MG63 (cell line): ENCODE measurements around the gene SRMS. TPM values are rescaled to one million over a fixed set of nuclear protein-coding genes. Genes with fewer than 3 reads are reported as not detected.
"Not testable (repeated sequence)": the region's sequence is repeated elsewhere in the genome, so short reads cannot be mapped to it uniquely, and the experiment has no call there.

Source experiments
- DNase-seq: peaks from one replicate; pipeline ENCODE4 v3.0.0-alpha.2; 2020
- H3K27me3 ChIP-seq: fragments of 250-450 bp; sonication (Bioruptor Pico); 2 replicates; pipeline ENCODE4 v1.5.1; 2020; ENCODE audit warnings: mild to moderate bottlenecking, moderate library complexity
- H3K36me3 ChIP-seq: fragments of 250-450 bp; sonication (Bioruptor Pico); 2 replicates; pipeline ENCODE4 v1.5.1; 2020; ENCODE audit warnings: mild to moderate bottlenecking, moderate library complexity
- H3K4me3 ChIP-seq: fragments of 250-450 bp; sonication (Bioruptor Pico); 2 replicates; pipeline ENCODE4 v1.5.1; 2020; ENCODE audit warnings: mild to moderate bottlenecking, moderate library complexity
- H3K9me3 ChIP-seq: fragments of 250-450 bp; sonication (Bioruptor Pico); 2 replicates; pipeline ENCODE4 v1.5.1; 2020; ENCODE audit warnings: mild to moderate bottlenecking, moderate library complexity
- total RNA-seq: library from RNA; depleted of rRNA; stranded (reverse); fragments of >200 nt; shearing (Covaris generic); gene quantifications from 2 replicates; pipeline ENCODE4 v1.2.3, GENCODE V29; 2014; ENCODE audit warnings: low replicate concordance

Gene SRMS
- total RNA-seq, 1 experiment from 2014 or later, result not detected

DNA sequence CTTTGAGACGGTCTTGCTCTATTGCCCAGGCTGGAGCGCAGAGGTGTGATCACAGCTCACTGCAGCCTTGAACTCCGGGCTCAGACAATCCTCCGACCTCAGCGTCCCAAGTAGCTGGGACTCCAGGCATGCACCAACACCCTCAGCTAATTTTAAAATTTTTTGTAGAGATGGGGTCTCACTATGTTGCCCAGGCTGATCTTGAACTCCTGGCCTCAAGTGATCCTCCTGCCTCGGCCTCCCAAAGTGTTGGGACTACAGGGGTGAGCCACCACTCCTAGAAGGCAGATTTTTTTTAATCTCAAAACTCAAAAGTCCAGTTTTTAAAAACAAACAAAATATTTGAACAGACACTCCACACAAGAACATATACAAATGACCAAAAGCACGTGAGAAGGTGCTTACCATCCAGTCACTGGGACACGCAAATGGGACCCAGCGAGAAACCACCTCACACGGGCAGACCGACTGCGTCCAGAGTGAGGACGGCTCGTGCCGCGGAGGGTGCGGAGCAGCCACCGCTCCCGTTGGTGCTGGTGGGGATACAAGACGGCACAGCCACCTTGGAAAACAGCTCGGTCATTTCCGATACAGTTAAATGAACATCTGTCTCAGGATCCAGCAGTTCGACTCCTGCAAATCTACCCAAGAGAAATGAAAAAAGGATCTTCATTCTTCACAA lies 35.0 kb upstream of the SRMS start:
- no peak for DNase-seq
- H3K27me3 ChIP-seq, result no peaks in the 10 kb centered on the region
- H3K36me3 ChIP-seq, result no peaks in the 10 kb centered on the region; the same call in 1 of the 2 replicates
- no peaks in the 10 kb centered on the region for H3K9me3 ChIP-seq
- H3K4me3 ChIP-seq, result no peak overlapping the region

DNA sequence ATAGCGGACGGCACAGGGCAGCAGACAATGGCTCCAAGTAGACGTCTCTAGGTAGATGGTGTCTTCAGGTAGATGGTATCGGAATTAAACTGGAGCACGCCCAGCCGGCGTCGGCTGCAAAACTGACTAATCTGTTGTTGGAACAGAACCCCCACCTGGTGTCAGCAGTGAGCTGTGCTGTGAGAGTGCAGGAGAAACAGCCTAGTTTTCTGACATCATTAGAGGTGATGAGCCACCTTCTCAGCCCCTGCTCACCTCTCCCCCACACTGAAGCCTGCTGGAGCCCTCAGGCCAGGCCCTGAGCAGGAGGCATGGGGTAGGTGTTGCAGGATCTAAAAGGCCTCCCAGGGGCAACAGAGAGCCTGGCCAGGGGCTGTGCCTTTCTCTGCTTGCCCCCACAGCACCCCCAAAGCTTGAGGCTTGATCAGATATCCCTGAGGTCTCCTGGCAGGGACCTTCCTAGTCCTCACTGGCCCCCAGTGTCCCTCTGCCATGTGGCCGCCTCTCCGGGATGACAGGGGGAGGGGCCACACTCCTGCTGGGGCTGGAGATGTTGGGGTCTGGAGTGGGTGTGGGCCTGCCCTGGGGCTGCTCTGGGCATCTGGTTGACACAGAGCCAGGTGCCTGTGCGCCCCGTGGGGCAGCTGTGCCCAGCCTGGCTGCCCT lies 33.4 kb upstream of the SRMS start:
- H3K4me3 ChIP-seq, result no peak overlapping the region
- no peaks in the 10 kb centered on the region for H3K27me3 ChIP-seq
- DNase-seq, result no peak
- H3K36me3 ChIP-seq, result no peaks in the 10 kb centered on the region
- H3K9me3 ChIP-seq, result no peaks in the 10 kb centered on the region

GRCh38 chr20:63579017-63579694 lies 31.6 kb upstream of the SRMS start:
- DNase-seq, result no peak
- H3K4me3 ChIP-seq, result no peak overlapping the region
- no peaks in the 10 kb centered on the region for H3K9me3 ChIP-seq
- no peaks in the 10 kb centered on the region for H3K36me3 ChIP-seq
- H3K27me3 ChIP-seq, result no peaks in the 10 kb centered on the region

- Histone ChIP-seq H3K36me3 (no peaks in the 10 kb centered on the region; the same call in 1 of the 2 replicates), H3K4me3 (no peak overlapping the region), H3K9me3 (no peaks in the 10 kb centered on the region), H3K27me3 (no peaks in the 10 kb centered on the region)
- no peak for DNase-seq
Measured at GRCh38 chr20:63578224-63579016, 30.9 kb upstream of the SRMS start.

DNA sequence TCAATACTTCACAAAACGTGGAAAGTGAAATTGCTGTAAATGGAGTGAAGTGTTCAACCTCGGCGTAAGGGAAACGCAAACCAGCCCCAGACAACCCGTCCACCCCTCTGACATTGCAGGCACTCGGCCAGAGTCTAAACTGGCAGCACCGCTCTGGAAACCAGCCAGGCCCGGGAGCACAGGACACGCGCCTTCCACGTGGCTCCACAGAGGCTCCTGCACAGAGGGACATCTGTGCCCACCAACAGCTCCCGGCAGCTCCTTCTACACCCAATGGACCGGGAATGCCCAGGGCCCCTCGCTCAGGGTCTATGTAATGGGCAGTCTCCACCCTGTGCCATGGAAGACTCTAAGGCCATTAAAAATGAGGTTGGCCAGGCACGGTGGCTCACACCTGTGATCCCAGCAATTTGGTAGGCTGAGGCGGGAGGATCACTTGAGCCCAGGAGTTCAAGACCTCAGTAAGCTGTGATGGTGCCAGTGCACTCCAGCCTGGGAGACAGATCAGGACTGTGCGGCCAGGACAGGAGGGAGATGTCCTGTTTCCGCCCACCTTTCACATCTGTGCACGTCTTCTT lies 29.9 kb upstream of the SRMS start:
- H3K27me3 ChIP-seq, result no peaks in the 10 kb centered on the region
- peaks cover 6% of the 10 kb centered on the region for H3K36me3 ChIP-seq
- no peak for DNase-seq
- no peaks in the 10 kb centered on the region for H3K9me3 ChIP-seq
- H3K4me3 ChIP-seq, result no peak overlapping the region

DNA sequence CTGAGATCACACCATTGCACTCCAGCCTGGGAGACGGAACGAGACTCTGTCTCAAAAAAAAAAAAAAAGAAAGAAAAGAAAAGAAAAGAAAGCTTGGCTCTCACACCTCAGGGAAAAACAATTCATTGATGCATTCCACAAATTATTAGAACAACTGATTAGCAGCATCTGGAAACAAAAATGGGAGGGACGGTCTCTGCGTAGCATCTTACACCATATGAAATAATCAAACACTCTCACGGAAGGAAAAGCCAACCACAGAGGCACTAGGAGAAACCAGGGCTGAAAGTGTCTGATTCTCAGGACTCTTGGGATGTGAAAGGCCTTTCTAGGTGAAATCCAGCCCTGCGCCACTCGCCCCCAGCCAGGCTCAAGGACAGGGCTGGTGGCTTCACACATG lies 28.8 kb upstream of the SRMS start:
- Histone ChIP-seq H3K9me3 (no peaks in the 10 kb centered on the region), H3K27me3 (no peaks in the 10 kb centered on the region), H3K4me3 (no peak overlapping the region), H3K36me3 (peaks cover 11% of the 10 kb centered on the region)
- DNase-seq, result no peak

DNA sequence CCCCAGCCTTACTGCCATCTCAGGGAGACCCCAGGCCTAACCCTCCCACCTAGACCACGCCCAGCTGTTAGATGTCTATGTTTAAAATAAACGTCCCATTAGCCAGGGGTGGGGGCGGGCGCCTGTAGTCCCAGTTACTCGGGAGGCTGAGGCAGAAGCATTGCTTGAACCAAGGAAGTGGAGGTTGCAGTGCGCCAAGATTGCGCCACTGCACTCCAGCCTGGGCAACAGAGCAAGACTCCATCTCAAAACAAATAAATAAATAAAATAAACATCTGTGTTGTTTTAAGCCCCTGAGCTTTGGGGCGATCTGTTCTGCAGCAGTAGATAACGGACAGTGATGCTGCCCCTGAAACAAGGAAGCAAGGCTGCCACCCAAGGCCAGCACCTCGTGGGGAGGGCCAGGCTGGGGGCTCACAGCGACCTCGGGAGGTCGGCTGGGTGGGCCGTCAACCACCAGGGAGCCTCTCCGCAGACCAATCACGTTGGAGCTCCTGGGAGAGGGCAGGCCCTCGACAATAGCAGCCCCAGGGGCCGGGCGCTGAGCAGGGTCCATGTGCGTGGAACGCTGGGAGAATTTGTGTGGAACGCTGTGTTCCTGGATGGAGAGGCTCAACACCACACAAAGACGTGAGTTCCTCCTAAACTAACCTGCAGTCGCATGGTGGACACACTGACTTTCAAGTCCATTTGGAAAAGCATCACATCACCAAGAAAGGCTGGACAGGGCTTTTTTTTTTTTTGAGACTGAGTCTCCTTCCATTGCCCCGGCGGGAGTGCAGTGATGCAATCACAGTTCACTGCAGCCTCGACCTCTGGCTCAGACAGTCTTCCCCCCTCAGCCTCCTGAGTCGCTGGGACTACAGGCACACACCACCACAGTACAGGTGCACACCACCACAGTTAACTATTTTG lies 27.5 kb upstream of the SRMS start:
- Histone ChIP-seq H3K4me3 (peak overlapping the region; percentile 45), H3K36me3 (peaks cover 14% of the 10 kb centered on the region), H3K27me3 (no peaks in the 10 kb centered on the region), H3K9me3 (no peaks in the 10 kb centered on the region)
- peak; percentile 83 for DNase-seq

- peaks cover 18% of the 10 kb centered on the region for H3K36me3 ChIP-seq
- H3K9me3 ChIP-seq, result no peaks in the 10 kb centered on the region
- H3K27me3 ChIP-seq, result no peaks in the 10 kb centered on the region
- peak; percentile 82 for DNase-seq
- H3K4me3 ChIP-seq, result peak within 1 kb of the TSS; percentile 72
Measured at GRCh38 chr20:63574156-63574828, 26.7 kb upstream of the SRMS start, which contains the start of gene HELZ2. Gene HELZ2, minus strand, starts transcription at chr20:63574239. Its CDS starts 1,854 bp downstream, at chr20:63572385.

- no peaks in the 10 kb centered on the region for H3K27me3 ChIP-seq
- H3K9me3 ChIP-seq, result no peaks in the 10 kb centered on the region
- H3K4me3 ChIP-seq, result peak overlapping the region; percentile 72
- peaks cover 22% of the 10 kb centered on the region for H3K36me3 ChIP-seq
- DNase-seq, result no peak
Measured at GRCh38 chr20:63573647-63574131, 26.1 kb upstream of the SRMS start.

- Histone ChIP-seq H3K9me3 (no peaks in the 10 kb centered on the region), H3K4me3 (peak overlapping the region; percentile 72), H3K36me3 (peaks cover 29% of the 10 kb centered on the region), H3K27me3 (no peaks in the 10 kb centered on the region)
- peak; percentile 44 for DNase-seq
Measured at GRCh38 chr20:63572788-63573646, 25.5 kb upstream of the SRMS start.

DNA sequence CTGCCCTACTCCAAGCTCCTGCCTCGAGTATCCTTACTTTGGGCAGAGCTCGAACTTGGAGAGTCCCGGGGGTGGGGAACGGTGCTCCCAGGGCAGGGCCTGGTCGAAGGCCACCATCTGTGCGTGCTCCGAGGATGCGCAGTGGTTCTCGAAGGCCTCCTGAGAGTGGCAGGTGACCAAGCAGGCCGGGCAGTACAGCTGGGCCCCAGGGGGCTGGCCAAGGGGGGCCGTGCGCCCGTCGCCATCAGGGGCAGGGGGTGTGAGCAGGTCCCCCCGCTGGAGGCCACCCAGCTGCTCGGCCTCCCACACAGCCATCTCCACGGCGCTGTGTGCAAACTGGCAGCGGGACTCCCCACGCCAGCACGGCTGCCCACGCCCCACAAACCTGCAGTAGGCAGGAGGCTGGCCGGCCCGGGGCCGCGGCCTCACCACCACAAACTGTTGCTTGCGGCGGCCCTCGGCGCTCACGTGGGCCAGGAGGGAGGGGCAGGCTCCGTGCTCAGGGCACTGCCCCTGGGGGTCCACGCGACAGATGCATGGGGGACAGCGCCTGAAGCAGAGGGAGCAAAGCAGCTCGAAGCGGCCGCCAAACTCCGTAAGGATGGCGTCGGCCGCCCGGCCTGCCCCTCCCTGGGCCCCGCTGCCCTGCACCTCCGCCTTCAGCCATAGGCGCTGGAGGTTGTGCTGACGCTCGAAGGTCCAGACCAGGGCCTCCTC lies 24.7 kb upstream of the SRMS start:
- peaks cover 36% of the 10 kb centered on the region for H3K36me3 ChIP-seq
- H3K9me3 ChIP-seq, result no peaks in the 10 kb centered on the region
- H3K4me3 ChIP-seq, result no peak overlapping the region
- no peak for DNase-seq
- no peaks in the 10 kb centered on the region for H3K27me3 ChIP-seq

- H3K4me3 ChIP-seq, H3K9me3 ChIP-seq: not testable (repeated sequence)
Measured at GRCh38 chr20:63571087-63571478, 23.5 kb upstream of the SRMS start.

GRCh38 chr20:63570281-63571086 lies 22.9 kb upstream of the SRMS start:
- Histone ChIP-seq H3K36me3 (peaks cover 49% of the 10 kb centered on the region), H3K9me3 (no peaks in the 10 kb centered on the region), H3K4me3 (no peak overlapping the region), H3K27me3 (no peaks in the 10 kb centered on the region)
- no peak for DNase-seq

More at GRCh38 chr20:63571087-63571478, 23.5 kb upstream of the SRMS start:
- not testable (repeated sequence) for H3K27me3 ChIP-seq, DNase-seq
- peaks cover 43% of the 10 kb centered on the region for H3K36me3 ChIP-seq
